Gastrocnemius medialis (tissue), 4 donors: ENCODE results near the gene EVA1C. TPM values are rescaled to one million over a fixed set of nuclear protein-coding genes. Genes with fewer than 3 reads are reported as not detected.
"Not testable (repeated sequence)": the region's sequence is repeated elsewhere in the genome, so short reads cannot be mapped to it uniquely, and the experiment has no call there.

Experiments
- ATAC-seq, 2 donors: fragments of 150-250 bp; one replicate each; pipeline ENCODE4 v1.9.1; 2016
- DNase-seq, 2 donors: peaks; one replicate each; pipeline ENCODE4 v3.0.0-alpha.2; 2019
- H3K27ac ChIP-seq, 4 donors: fragments of 200-600 bp; sonication (generic); 1 replicate in 1 of 4; 2 replicates in 3 of 4; pipeline ENCODE4 v1.5.1; 2016 to 2018; ENCODE audit warnings: mild to moderate bottlenecking in 2 of 4, moderate library complexity in 1 of 4
- H3K27me3 ChIP-seq, 3 donors: fragments of 200-600 bp; sonication (generic) in 2 of 3; 1 replicate in 1 of 3; 2 replicates in 2 of 3; pipeline versions ENCODE4 v1.5.1 to v1.6.0; 2016 to 2019; ENCODE audit warnings: mild to moderate bottlenecking in 1 of 3, moderate library complexity in 1 of 3
- H3K36me3 ChIP-seq, 2 donors: fragments of 200-600 bp; sonication (generic) in 1 of 2; one replicate each; pipeline ENCODE4 v1.5.1; 2017 to 2018
- H3K4me1 ChIP-seq, 2 donors: fragments of 200-600 bp; sonication (generic) in 1 of 2; one replicate each; pipeline ENCODE4 v1.5.1; 2016 to 2017; ENCODE audit warnings: mild to moderate bottlenecking in 2 of 2
- H3K4me3 ChIP-seq, 4 donors: fragments of 200-600 bp; sonication (generic) in 3 of 4; 1 replicate in 1 of 4; 2 replicates in 3 of 4; pipeline ENCODE4 v1.5.1; 2016 to 2019; ENCODE audit warnings: mild to moderate bottlenecking in 2 of 4
- H3K9me3 ChIP-seq, 3 donors: fragments of 200-600 bp; sonication (generic) in 2 of 3; 1 replicate in 1 of 3; 2 replicates in 2 of 3; pipeline ENCODE4 v1.5.1; 2016 to 2019
- POLR2A ChIP-seq, 2 donors: fragments of 450-650 bp; IDR thresholded peaks; one replicate each; pipeline ENCODE4 v1.6.1; 2017; ENCODE audit warnings: antibody characterized with exemption in 2 of 2, mild to moderate bottlenecking in 2 of 2, moderate library complexity in 2 of 2
- in situ Hi-C, 4 donors: fragments of 200-750 bp; cut with MboI; loops; one replicate each; pipeline versions ENCODE4 v1.15.0 to v1.8.0; 2017; ENCODE audit warnings: low sequenced_read_pairs in 4 of 4
- intact Hi-C: fragments of 100-400 bp; cut with DNase I; formaldehyde crosslinking; loops from one replicate; pipeline ENCODE4 v1.15.1; 2023; ENCODE audit warnings: low total_unique reads
- total RNA-seq, 4 donors: library from RNA; depleted of rRNA; stranded (reverse); fragments of >200 nt; gene quantifications; one replicate each; pipeline versions ENCODE4 v1.1.0 to v1.2.3, GENCODE V29; 2016
- TF ChIP-seq, protein P1 (sequence below), 5 experiments: fragments of 450-650 bp in 3 of 5; fragments of 200-600 bp in 2 of 5; sonication (generic) in 2 of 5; IDR thresholded peaks in 4 of 5; conservative IDR thresholded peaks in 1 of 5; 1 replicate in 4 of 5; 2 replicates in 1 of 5; pipeline ENCODE4 v1.5.1; 2016 to 2019; ENCODE audit warnings: antibody characterized with exemption in 5 of 5, mild to moderate bottlenecking in 3 of 5, moderate library complexity in 3 of 5

The EVA1C gene
- total RNA-seq, 4 donors from 2014 or later, result 9.2 to 15.8 (median 12.1) TPM

DNA sequence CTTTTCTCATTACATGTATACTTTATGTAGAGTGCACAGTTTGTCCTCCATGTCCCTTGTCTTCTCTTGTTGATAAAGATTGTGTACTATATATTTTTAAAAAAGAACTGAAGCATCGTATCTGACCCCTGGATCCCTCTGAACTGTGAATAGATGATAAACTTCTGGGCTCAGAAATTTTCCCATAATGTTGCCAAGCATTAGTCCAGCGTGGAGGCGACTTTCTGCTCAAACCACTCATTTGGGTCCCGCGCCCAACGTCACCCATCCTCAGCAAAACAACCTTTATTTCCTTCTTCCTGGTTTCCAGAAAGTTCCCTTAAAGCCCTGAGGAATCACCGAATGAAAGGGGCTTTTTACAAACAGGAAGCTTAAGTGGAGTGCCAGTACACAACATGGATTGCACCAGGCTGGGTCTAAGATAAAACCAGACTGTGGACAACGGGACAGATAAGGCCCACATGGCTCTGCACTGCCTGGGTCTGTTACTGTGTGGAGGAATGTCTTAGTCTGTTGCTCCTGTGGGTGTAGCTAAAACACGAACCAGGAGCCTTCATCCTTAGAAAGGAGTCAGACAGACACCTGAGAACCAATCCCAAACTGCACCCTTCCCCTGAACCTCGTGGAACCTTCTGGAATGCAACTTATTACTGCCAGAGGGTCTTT lies 15.6 kb downstream of the EVA1C start:
- no peak overlapping the region for H3K27ac ChIP-seq
- no peaks in the 10 kb centered on the region for H3K36me3 ChIP-seq
- no peak for TF ChIP-seq POLR2A (IDR thresholded peaks at IDR 0.05)
- TF ChIP-seq, protein P1, sequence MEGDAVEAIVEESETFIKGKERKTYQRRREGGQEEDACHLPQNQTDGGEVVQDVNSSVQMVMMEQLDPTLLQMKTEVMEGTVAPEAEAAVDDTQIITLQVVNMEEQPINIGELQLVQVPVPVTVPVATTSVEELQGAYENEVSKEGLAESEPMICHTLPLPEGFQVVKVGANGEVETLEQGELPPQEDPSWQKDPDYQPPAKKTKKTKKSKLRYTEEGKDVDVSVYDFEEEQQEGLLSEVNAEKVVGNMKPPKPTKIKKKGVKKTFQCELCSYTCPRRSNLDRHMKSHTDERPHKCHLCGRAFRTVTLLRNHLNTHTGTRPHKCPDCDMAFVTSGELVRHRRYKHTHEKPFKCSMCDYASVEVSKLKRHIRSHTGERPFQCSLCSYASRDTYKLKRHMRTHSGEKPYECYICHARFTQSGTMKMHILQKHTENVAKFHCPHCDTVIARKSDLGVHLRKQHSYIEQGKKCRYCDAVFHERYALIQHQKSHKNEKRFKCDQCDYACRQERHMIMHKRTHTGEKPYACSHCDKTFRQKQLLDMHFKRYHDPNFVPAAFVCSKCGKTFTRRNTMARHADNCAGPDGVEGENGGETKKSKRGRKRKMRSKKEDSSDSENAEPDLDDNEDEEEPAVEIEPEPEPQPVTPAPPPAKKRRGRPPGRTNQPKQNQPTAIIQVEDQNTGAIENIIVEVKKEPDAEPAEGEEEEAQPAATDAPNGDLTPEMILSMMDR (IDR thresholded peaks at IDR 0.05 in 4 of 5, conservative IDR thresholded peaks at IDR 0.05 in 1 of 5), result no peak
- no peaks in the 10 kb centered on the region for H3K9me3 ChIP-seq
- intact Hi-C loops (no loop called here), in situ Hi-C loops (no loop called here)
- H3K27me3 ChIP-seq, result no peaks in the 10 kb centered on the region
- no peak overlapping the region for H3K4me3 ChIP-seq
- ATAC-seq (no peak), DNase-seq (no peak)
- H3K4me1 ChIP-seq, result no peaks in the 10 kb centered on the region

DNA sequence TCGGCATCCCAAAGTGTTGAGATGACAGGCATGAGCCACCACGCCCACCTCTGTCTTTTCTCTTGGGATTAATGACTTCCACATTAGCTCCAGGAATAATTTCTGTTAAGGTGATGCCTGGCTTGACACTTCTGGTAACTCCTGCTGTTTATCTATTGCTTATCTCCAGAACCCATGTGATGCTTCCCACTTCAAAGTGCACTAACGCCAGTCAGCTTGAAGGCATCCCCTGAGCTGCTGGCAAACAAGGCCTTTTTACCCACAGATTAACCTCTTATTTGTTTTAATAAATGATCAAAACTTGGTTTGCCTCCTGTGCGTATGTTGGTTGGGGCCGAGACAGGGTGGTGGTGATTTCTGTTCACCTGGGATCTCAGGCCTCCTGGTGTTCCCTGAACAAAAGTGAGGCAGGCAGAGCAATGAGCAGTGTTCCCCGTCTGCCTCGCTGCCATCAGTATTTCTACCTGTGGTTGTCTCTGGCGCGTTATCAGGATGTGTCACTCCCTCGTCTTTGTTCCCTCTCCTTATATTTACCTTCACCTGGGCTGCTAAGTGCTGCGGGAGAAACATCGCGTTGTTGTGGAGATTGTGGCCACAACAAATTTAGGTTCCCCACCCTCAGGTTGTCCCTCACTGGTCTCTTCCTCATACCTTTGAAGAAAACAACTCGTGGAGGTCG lies 20.6 kb downstream of the EVA1C start:
- ATAC-seq, result not testable (repeated sequence)

DNA sequence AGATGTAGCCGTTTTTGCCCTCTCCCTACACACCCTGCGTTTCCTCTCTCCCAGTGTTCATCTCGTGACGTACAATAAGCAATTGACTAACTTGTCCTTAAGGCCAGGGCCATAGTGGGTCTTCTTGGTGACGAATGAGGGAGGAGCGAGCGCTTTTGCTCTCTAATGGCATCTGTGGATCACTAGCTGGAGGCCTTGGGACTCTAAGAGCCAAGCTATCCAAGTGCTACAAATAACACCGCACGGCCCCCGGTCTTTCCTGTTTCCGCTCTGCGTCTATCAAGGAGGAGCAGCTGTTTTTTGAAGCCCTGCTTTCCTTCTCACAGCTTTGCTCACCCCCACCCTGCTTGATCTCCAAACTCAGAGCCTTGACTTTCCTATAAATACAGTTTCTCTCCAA lies 25.2 kb downstream of the EVA1C start:
- no peak for DNase-seq
- Histone ChIP-seq H3K4me1 (no peaks in the 10 kb centered on the region), H3K9me3 (no peaks in the 10 kb centered on the region), H3K4me3 (no peak overlapping the region), H3K27ac (no peak overlapping the region), H3K36me3 (no peaks in the 10 kb centered on the region), H3K27me3 (no peaks in the 10 kb centered on the region)
- intact Hi-C loops, result no loop called here
- in situ Hi-C loops, result no loop called here
- no peak for ATAC-seq
- TF ChIP-seq POLR2A (IDR thresholded peaks at IDR 0.05), result no peak
- TF ChIP-seq, protein P1 (IDR thresholded peaks at IDR 0.05 in 4 of 5, conservative IDR thresholded peaks at IDR 0.05 in 1 of 5), result no peak

More for the DNA sequence above, 20.6 kb downstream of the EVA1C start:
- DNase-seq, H3K4me3 ChIP-seq, intact Hi-C loops, H3K27ac ChIP-seq, in situ Hi-C loops, H3K36me3 ChIP-seq, H3K27me3 ChIP-seq, H3K4me1 ChIP-seq, H3K9me3 ChIP-seq: not testable (repeated sequence)

DNA sequence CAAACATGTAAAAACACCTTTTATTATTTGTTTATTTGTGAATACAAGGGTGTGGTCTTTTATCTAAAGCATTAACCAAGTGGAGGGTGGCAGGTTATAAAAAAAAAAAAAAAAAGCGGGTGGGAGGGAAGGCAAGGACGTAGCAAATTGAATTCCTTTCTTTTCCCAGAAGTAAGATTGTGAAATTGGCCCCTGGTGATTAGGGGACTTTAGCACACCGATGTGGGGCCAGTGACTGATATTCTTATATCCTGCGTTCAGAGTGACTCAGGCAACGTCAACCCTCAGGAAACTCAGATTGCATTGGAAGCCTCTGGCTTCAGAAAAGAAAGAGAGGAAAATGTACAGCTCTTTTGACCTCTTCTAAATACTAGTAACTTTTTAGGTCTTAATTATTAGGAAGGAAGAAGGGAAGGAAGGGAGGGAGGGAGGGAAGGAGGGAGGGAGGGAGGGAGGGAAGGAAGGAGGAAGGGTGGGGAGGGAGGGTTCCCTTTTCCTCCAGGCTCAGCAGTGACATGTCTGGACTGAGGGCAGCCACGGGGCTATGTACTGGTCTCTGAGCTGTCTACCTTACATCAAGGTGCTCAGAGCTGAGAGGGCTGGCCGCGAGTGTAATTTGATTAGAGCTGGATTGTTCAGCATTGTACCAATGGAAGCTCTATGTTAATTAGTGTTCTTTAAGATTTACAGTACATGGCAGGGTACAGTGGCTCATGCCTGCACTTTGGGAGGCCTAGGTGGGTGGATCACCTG lies 30.2 kb downstream of the EVA1C start:
- DNase-seq (no peak), ATAC-seq (no peak)
- no peaks in the 10 kb centered on the region for H3K4me1 ChIP-seq
- no peaks in the 10 kb centered on the region for H3K9me3 ChIP-seq
- H3K27me3 ChIP-seq, result no peaks in the 10 kb centered on the region
- no peak overlapping the region for H3K27ac ChIP-seq
- in situ Hi-C loops (no loop called here), intact Hi-C loops (no loop called here)
- TF ChIP-seq, protein P1 (IDR thresholded peaks at IDR 0.05 in 4 of 5, conservative IDR thresholded peaks at IDR 0.05 in 1 of 5), result no peak
- TF ChIP-seq POLR2A (IDR thresholded peaks at IDR 0.05), result no peak
- H3K4me3 ChIP-seq, result no peak overlapping the region
- H3K36me3 ChIP-seq, result no peaks in the 10 kb centered on the region

DNA sequence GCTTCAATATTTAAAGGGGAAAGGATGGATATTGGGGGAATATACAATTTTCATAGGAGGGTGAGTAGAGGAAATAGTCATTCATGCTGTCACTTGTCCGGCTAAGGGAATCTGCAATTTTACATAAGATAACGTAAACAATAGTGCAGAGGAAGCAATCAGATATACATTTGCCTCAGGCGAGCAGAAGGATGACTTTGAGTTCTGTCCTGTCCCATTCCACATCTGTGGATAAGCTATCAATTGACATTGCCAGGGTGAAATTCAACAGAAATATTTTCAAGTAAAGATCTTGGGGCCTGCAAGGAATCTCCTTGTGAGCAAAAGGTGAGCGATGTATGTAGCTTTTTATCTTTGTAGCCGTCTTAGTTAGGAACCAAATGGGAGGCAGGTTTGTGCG lies 32.6 kb downstream of the EVA1C start:
- in situ Hi-C loops, result no loop called here
- no peaks in the 10 kb centered on the region for H3K4me1 ChIP-seq
- ATAC-seq, result no peak
- DNase-seq, result no peak
- H3K9me3 ChIP-seq, result no peaks in the 10 kb centered on the region
- no peak overlapping the region for H3K4me3 ChIP-seq
- intact Hi-C loops, result no loop called here
- H3K27me3 ChIP-seq, result no peaks in the 10 kb centered on the region
- TF ChIP-seq, protein P1 (IDR thresholded peaks at IDR 0.05 in 4 of 5, conservative IDR thresholded peaks at IDR 0.05 in 1 of 5), result no peak
- TF ChIP-seq POLR2A (IDR thresholded peaks at IDR 0.05), result no peak
- H3K36me3 ChIP-seq, result no peaks in the 10 kb centered on the region
- H3K27ac ChIP-seq, result no peak overlapping the region

DNA sequence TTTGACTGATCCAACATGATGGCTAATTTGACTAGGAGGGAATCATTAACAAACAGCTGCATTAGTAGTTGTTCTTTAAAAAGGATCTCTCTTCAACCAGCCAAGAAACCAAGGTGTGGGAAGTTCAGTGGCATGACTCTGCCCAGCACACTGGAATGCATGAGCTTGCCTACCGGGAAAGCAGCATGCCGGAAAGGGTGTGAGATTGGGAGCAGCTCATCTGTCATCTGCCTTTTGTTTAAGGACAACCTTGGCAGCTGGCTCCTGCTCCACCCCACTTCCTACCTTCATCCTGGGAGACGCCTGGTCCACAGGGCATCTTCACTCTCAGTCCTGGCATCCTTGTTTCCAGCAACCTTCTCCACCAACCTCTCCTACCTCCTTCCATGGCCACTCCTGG lies 33.9 kb downstream of the EVA1C start:
- DNase-seq, H3K9me3 ChIP-seq, H3K36me3 ChIP-seq, H3K4me1 ChIP-seq, H3K27ac ChIP-seq, H3K4me3 ChIP-seq, ATAC-seq, in situ Hi-C loops, intact Hi-C loops, H3K27me3 ChIP-seq: not testable (repeated sequence)
